Esophagus muscularis mucosa (tissue), 4 donors: ENCODE data around the gene MBNL1. TPM values are rescaled to one million over a fixed set of nuclear protein-coding genes. Genes with fewer than 3 reads are reported as not detected.

ENCODE experiments used
- DNase-seq: peaks from one replicate; pipeline ENCODE4 v3.0.0-alpha.2; 2017; ENCODE audit errors: extremely low spot score
- H3K27ac ChIP-seq, 4 donors: fragments of 200-600 bp; sonication (generic); replicated peaks in 1 of 4; 1 replicate in 3 of 4; 2 replicates in 1 of 4; pipeline ENCODE4 v1.5.1; 2016 to 2019; ENCODE audit warnings: mild to moderate bottlenecking in 1 of 4
- H3K27me3 ChIP-seq, 4 donors: fragments of 200-600 bp; sonication (generic); one replicate each; pipeline versions ENCODE4 v1.5.1 to v1.6.0; 2016 to 2019
- H3K36me3 ChIP-seq, 4 donors: fragments of 200-600 bp; sonication (generic); one replicate each; pipeline ENCODE4 v1.5.1; 2016 to 2019
- H3K4me1 ChIP-seq, 4 donors: fragments of 200-600 bp; sonication (generic); one replicate each; pipeline ENCODE4 v1.5.1; 2016 to 2019
- H3K4me3 ChIP-seq, 4 donors: fragments of 200-600 bp; sonication (generic); 1 replicate in 2 of 4; 2 replicates in 2 of 4; pipeline ENCODE4 v1.5.1; 2016 to 2019; ENCODE audit warnings: mild to moderate bottlenecking in 4 of 4, moderate library complexity in 1 of 4
- H3K9me3 ChIP-seq, 4 donors: fragments of 200-600 bp; sonication (generic); 1 replicate in 3 of 4; 2 replicates in 1 of 4; pipeline ENCODE4 v1.5.1; 2016 to 2019
- CTCF ChIP-seq, 3 experiments: fragments of 200-600 bp in 2 of 3; fragments of 450-650 bp in 1 of 3; sonication (generic) in 2 of 3; IDR thresholded peaks; one replicate each; pipeline ENCODE4 v1.5.1; 2017 to 2019; ENCODE audit warnings: antibody characterized with exemption in 3 of 3, mild to moderate bottlenecking in 2 of 3, moderate library complexity in 1 of 3
- EP300 ChIP-seq: sonication (generic); formaldehyde crosslinking; IDR thresholded peaks from one replicate; pipeline ENCODE4 v1.6.1; 2017; ENCODE audit warnings: antibody characterized with exemption
- POLR2A ChIP-seq: fragments of 450-650 bp; IDR thresholded peaks from one replicate; pipeline ENCODE4 v1.6.1; 2017; ENCODE audit warnings: antibody characterized with exemption, moderate library complexity, mild to moderate bottlenecking, low read depth
- POLR2AphosphoS5 ChIP-seq, 2 donors: sonication (generic); formaldehyde crosslinking; IDR thresholded peaks; one replicate each; pipeline ENCODE4 v1.6.1; 2017; ENCODE audit warnings: antibody characterized with exemption in 2 of 2
- WGBS: methylation state at CpG from one replicate; pipeline ENCODE4 v1.1.5; 2018; 5-methylcytosine and 5-hydroxymethylcytosine counted together
- intact Hi-C: fragments of 100-400 bp; cut with DNase I; formaldehyde crosslinking; loops from one replicate; pipeline ENCODE4 v1.15.1; 2023
- total RNA-seq, 4 donors: library from RNA; depleted of rRNA; stranded (reverse); fragments of >200 nt; gene quantifications; one replicate each; pipeline versions ENCODE4 v1.1.0 to v1.2.1, GENCODE V29; 2016

Gene MBNL1
- total RNA-seq: 100 to 1,000 TPM; 635 to 868 (median 720) TPM

GRCh38 chr3:152268555-152269055 lies at the start of gene MBNL1:
Gene MBNL1, plus strand, starts transcription at chr3:152268929. Its CDS starts 31,265 bp downstream, at chr3:152300194.
- DNase-seq: peak; percentile 95
- H3K4me3 ChIP-seq: peak within 1 kb of the TSS; percentile 68 to 90 (median 76)
- H3K27ac ChIP-seq: peak within 1 kb of the TSS; percentile 96 to 99 (median 98)
- no peaks in the 10 kb centered on the region for H3K27me3 ChIP-seq
- intact Hi-C loops: loop anchor here (5.0 to 10.0 kb wide), 2 partner anchors 61 to 136 kb away; no protein-coding TSS in a partner anchor
- H3K4me1 ChIP-seq: peaks cover 36 to 68% (median 55%) of the 10 kb centered on the region in 4 donors
- H3K36me3 ChIP-seq: no peaks in the 10 kb centered on the region
- TF ChIP-seq EP300 (no peak), POLR2AphosphoS5 (IDR thresholded peaks at IDR 0.05) (peak in 1 of 2 donors; percentile 60), CTCF (IDR thresholded peaks at IDR 0.05) (no peak)
- WGBS: 0% methylated on average over 20 of the region's 50 CpGs
- no peaks in the 10 kb centered on the region for H3K9me3 ChIP-seq

- no peaks in the 10 kb centered on the region for H3K27me3 ChIP-seq
- no peak for TF ChIP-seq CTCF (IDR thresholded peaks at IDR 0.05)
- peak in 1 of 2 donors; percentile 35 for TF ChIP-seq POLR2AphosphoS5 (IDR thresholded peaks at IDR 0.05)
- H3K36me3 ChIP-seq: no peaks in the 10 kb centered on the region
- peak overlapping the region; percentile 69 to 85 (median 78) for H3K27ac ChIP-seq
- WGBS: 51% methylated on average over 3 of the region's 3 CpGs
- no peaks in the 10 kb centered on the region for H3K9me3 ChIP-seq
- H3K4me3 ChIP-seq: peak overlapping the region in 2 of 4 donors; percentile 9 to 15
- no peak for DNase-seq
- peaks cover 5 to 72% (median 69%) of the 10 kb centered on the region in 4 donors for H3K4me1 ChIP-seq
- intact Hi-C loops: no loop called here
Observed at GRCh38 chr3:152219216-152219615, 49.5 kb upstream of the MBNL1 start.

GRCh38 chr3:152219769-152220255 lies 48.9 kb upstream of the MBNL1 start:
- intact Hi-C loops: no loop called here

GRCh38 chr3:152222327-152222726 lies 46.4 kb upstream of the MBNL1 start:
- intact Hi-C loops: no loop called here

More at GRCh38 chr3:152219769-152220255, 48.9 kb upstream of the MBNL1 start:
- Histone ChIP-seq H3K9me3 (no peaks in the 10 kb centered on the region), H3K4me1 (peaks cover 3 to 74% (median 72%) of the 10 kb centered on the region in 4 donors), H3K27me3 (no peaks in the 10 kb centered on the region), H3K27ac (peak overlapping the region; percentile 69 to 85 (median 78)), H3K4me3 (no peak overlapping the region), H3K36me3 (no peaks in the 10 kb centered on the region)
- WGBS: 62% methylated on average over 2 of the region's 2 CpGs
- DNase-seq: no peak
- TF ChIP-seq EP300 (no peak), POLR2AphosphoS5 (IDR thresholded peaks at IDR 0.05) (no peak), CTCF (IDR thresholded peaks at IDR 0.05) (no peak), POLR2A (no peak)

More at GRCh38 chr3:152222327-152222726, 46.4 kb upstream of the MBNL1 start:
- no peak for DNase-seq
- H3K27me3 ChIP-seq: no peaks in the 10 kb centered on the region
- H3K36me3 ChIP-seq: no peaks in the 10 kb centered on the region
- peak overlapping the region; percentile 69 to 85 (median 78) for H3K27ac ChIP-seq
- no peaks in the 10 kb centered on the region for H3K9me3 ChIP-seq
- no peak for TF ChIP-seq EP300
- TF ChIP-seq CTCF (IDR thresholded peaks at IDR 0.05): no peak
- peak in 1 of 2 donors; percentile 39 for TF ChIP-seq POLR2AphosphoS5 (IDR thresholded peaks at IDR 0.05)
- TF ChIP-seq POLR2A: no peak
- H3K4me1 ChIP-seq: peaks cover 3 to 82% (median 79%) of the 10 kb centered on the region in 4 donors
- 8% methylated on average over 2 of the region's 2 CpGs for WGBS
- H3K4me3 ChIP-seq: no peak overlapping the region
